Neural cell (in vitro differentiated cells): ENCODE data around the gene PGAP1. TPM values are rescaled to one million over a fixed set of nuclear protein-coding genes. Genes with fewer than 3 reads are reported as not detected.

Experiments
- H2AFZ ChIP-seq: fragments of 200-600, 300-800 bp; sonication (generic), shearing (Covaris generic); 2 replicates; pipeline ENCODE4 v1.6.0; 2014; ENCODE audit warnings: low read depth, mild to moderate bottlenecking, antibody characterized with exemption, low read length, moderate library complexity
- H3F3A ChIP-seq: fragments of 200-600 bp; shearing (Covaris generic); 2 replicates; pipeline ENCODE4 v1.6.1; 2016; ENCODE audit warnings: mild to moderate bottlenecking, moderate library complexity, mixed read lengths, antibody characterized with exemption, low read length; ENCODE audit not compliant: insufficient read depth, poor library complexity, severe bottlenecking
- H3K27ac ChIP-seq: fragments of 200-600, 300-800 bp; sonication (generic), shearing (Covaris generic); 2 replicates; pipeline ENCODE4 v1.5.1; 2014; ENCODE audit warnings: mild to moderate bottlenecking, low read length, moderate library complexity
- H3K27me3 ChIP-seq: fragments of 300-800, 200-600 bp; sonication (generic), shearing (Covaris generic); 2 replicates; pipeline ENCODE4 v1.6.0; 2014; ENCODE audit warnings: mild to moderate bottlenecking, low read depth, low read length, moderate library complexity; ENCODE audit not compliant: insufficient read depth
- H3K36me3 ChIP-seq: fragments of 300-800, 200-600 bp; sonication (generic), shearing (Covaris generic); 2 replicates; pipeline ENCODE4 v1.5.1; 2014; ENCODE audit warnings: mild to moderate bottlenecking, antibody characterized with exemption, low read length, moderate library complexity; ENCODE audit not compliant: insufficient read depth
- H3K4me2 ChIP-seq: fragments of 300-800, 200-600 bp; sonication (generic), shearing (Covaris generic); 2 replicates; pipeline ENCODE4 v1.6.0; 2014; ENCODE audit warnings: mild to moderate bottlenecking, low read length
- H3K4me3 ChIP-seq: fragments of 300-800, 200-600 bp; sonication (generic), shearing (Covaris generic); 2 replicates; pipeline ENCODE4 v1.5.1; 2014; ENCODE audit warnings: mild to moderate bottlenecking, low read length, moderate library complexity
- H3K79me2 ChIP-seq: fragments of 200-600 bp; shearing (Covaris generic); replicated peaks from 2 replicates; pipeline ENCODE4 v1.6.0; 2014; ENCODE audit warnings: mild to moderate bottlenecking, low read length, moderate library complexity; ENCODE audit not compliant: insufficient read depth
- H3K9ac ChIP-seq: fragments of 300-800, 200-600 bp; sonication (generic), shearing (Covaris generic); 2 replicates; pipeline ENCODE4 v1.6.1; 2016; ENCODE audit warnings: mild to moderate bottlenecking, low read length, mixed read lengths
- H3K9me2 ChIP-seq: fragments of 200-600 bp; shearing (Covaris generic); 2 replicates; pipeline ENCODE4 v1.6.1; 2016; ENCODE audit warnings: mild to moderate bottlenecking, low read length, mixed read lengths; ENCODE audit not compliant: insufficient read depth
- H3K9me3 ChIP-seq: fragments of 200-600, 300-800 bp; sonication (generic), shearing (Covaris generic); 2 replicates; pipeline ENCODE4 v1.6.1; 2016; ENCODE audit warnings: mild to moderate bottlenecking, mixed run types, low read length, moderate library complexity, mixed read lengths
- H4K20me1 ChIP-seq: fragments of 200-600 bp; shearing (Covaris generic); 2 replicates; pipeline ENCODE4 v1.6.1; 2016; ENCODE audit warnings: mild to moderate bottlenecking, mixed run types; ENCODE audit not compliant: insufficient read depth
- CTCF ChIP-seq: fragments of 450-650 bp; IDR thresholded peaks from 2 replicates; pipeline ENCODE4 v1.5.1; 2014; ENCODE audit warnings: antibody characterized with exemption, mild to moderate bottlenecking, moderate library complexity; ENCODE audit not compliant: poor library complexity, severe bottlenecking
- EP300 ChIP-seq: fragments of 450-650 bp; conservative IDR thresholded peaks from 2 replicates; pipeline ENCODE4 v1.6.1; 2014; ENCODE audit warnings: antibody characterized with exemption, mild to moderate bottlenecking, moderate library complexity; ENCODE audit not compliant: poor library complexity, severe bottlenecking
- MXI1 ChIP-seq: fragments of 450-650 bp; conservative IDR thresholded peaks from 2 replicates; pipeline ENCODE4 v1.6.1; 2014; ENCODE audit warnings: antibody characterized with exemption, mild to moderate bottlenecking; ENCODE audit not compliant: poor library complexity, severe bottlenecking
- POLR2AphosphoS5 ChIP-seq: IDR thresholded peaks from 2 replicates; pipeline ENCODE4 v1.6.1; 2012
- REST ChIP-seq: IDR thresholded peaks from 2 replicates; pipeline ENCODE4 v1.6.1; 2012; ENCODE audit warnings: borderline replicate concordance
- TAF1 ChIP-seq: IDR thresholded peaks from 2 replicates; pipeline ENCODE4 v1.6.1; 2012; ENCODE audit warnings: low read depth
- polyA plus RNA-seq: library from polyadenylated mRNA; depleted of rRNA; stranded (reverse); fragments of >200 nt; gene quantifications from 2 replicates; pipeline ENCODE4 v1.2.3, GENCODE V29; 2014

Gene PGAP1
- polyA plus RNA-seq, 1 donor from 2014 or later, result 63.3 TPM

- H3K9me2 ChIP-seq, result no peaks in the 10 kb centered on the region
- H3K36me3 ChIP-seq, result no peaks in the 10 kb centered on the region
- no peaks in the 10 kb centered on the region for H3K27me3 ChIP-seq
- no peaks in the 10 kb centered on the region for H4K20me1 ChIP-seq
- no peak overlapping the region for H3K4me2 ChIP-seq
- H3K9ac ChIP-seq, result no peak overlapping the region
- TF ChIP-seq MXI1, result no peak
- TF ChIP-seq POLR2AphosphoS5, result no peak
- no peak for TF ChIP-seq REST
- TF ChIP-seq EP300, result no peak
- no peak for TF ChIP-seq TAF1
- no peak for TF ChIP-seq CTCF
- no peaks in the 10 kb centered on the region for H3F3A ChIP-seq
- H3K9me3 ChIP-seq, result no peaks in the 10 kb centered on the region
- no peak overlapping the region for H3K4me3 ChIP-seq
- H2AFZ ChIP-seq, result no peak overlapping the region
- H3K79me2 ChIP-seq, result no peaks in the 10 kb centered on the region
- H3K27ac ChIP-seq, result no peak overlapping the region
Observed at GRCh38 chr2:196944570-196944969, 18.1 kb upstream of the PGAP1 start.

GRCh38 chr2:196941398-196942078 lies 15.0 kb upstream of the PGAP1 start:
- Histone ChIP-seq H3K9me3 (no peaks in the 10 kb centered on the region), H2AFZ (no peak overlapping the region), H3K4me2 (no peak overlapping the region), H3K79me2 (no peaks in the 10 kb centered on the region), H3K27ac (peak overlapping the region; percentile 51), H3K4me3 (no peak overlapping the region), H3K27me3 (no peaks in the 10 kb centered on the region), H3K36me3 (no peaks in the 10 kb centered on the region), H4K20me1 (no peaks in the 10 kb centered on the region), H3K9ac (no peak overlapping the region), H3K9me2 (no peaks in the 10 kb centered on the region), H3F3A (no peaks in the 10 kb centered on the region)
- no peak for TF ChIP-seq MXI1

GRCh38 chr2:196939371-196939770 lies 12.9 kb upstream of the PGAP1 start:
- TF ChIP-seq CTCF, result no peak
- H3K79me2 ChIP-seq, result no peaks in the 10 kb centered on the region
- H3F3A ChIP-seq, result no peaks in the 10 kb centered on the region
- no peak overlapping the region for H3K4me2 ChIP-seq
- H3K27ac ChIP-seq, result no peak overlapping the region
- no peaks in the 10 kb centered on the region for H4K20me1 ChIP-seq
- no peaks in the 10 kb centered on the region for H3K9me3 ChIP-seq
- H3K9ac ChIP-seq, result no peak overlapping the region
- no peak overlapping the region for H2AFZ ChIP-seq
- no peaks in the 10 kb centered on the region for H3K27me3 ChIP-seq
- H3K36me3 ChIP-seq, result no peaks in the 10 kb centered on the region
- H3K9me2 ChIP-seq, result no peaks in the 10 kb centered on the region
- H3K4me3 ChIP-seq, result no peak overlapping the region
